Gastrocnemius medialis (tissue), 4 donors: ENCODE results near the gene ZNF423. TPM values are rescaled to one million over a fixed set of nuclear protein-coding genes. Genes with fewer than 3 reads are reported as not detected.

Experiments
- ATAC-seq, 2 donors: fragments of 150-250 bp; one replicate each; pipeline ENCODE4 v1.9.1; 2016
- DNase-seq, 2 donors: peaks; one replicate each; pipeline ENCODE4 v3.0.0-alpha.2; 2019
- H3K27ac ChIP-seq, 4 donors: fragments of 200-600 bp; sonication (generic); 1 replicate in 1 of 4; 2 replicates in 3 of 4; pipeline ENCODE4 v1.5.1; 2016 to 2018; ENCODE audit warnings: mild to moderate bottlenecking in 2 of 4, moderate library complexity in 1 of 4
- H3K27me3 ChIP-seq, 3 donors: fragments of 200-600 bp; sonication (generic) in 2 of 3; 1 replicate in 1 of 3; 2 replicates in 2 of 3; pipeline versions ENCODE4 v1.5.1 to v1.6.0; 2016 to 2019; ENCODE audit warnings: mild to moderate bottlenecking in 1 of 3, moderate library complexity in 1 of 3
- H3K36me3 ChIP-seq, 2 donors: fragments of 200-600 bp; sonication (generic) in 1 of 2; one replicate each; pipeline ENCODE4 v1.5.1; 2017 to 2018
- H3K4me1 ChIP-seq, 2 donors: fragments of 200-600 bp; sonication (generic) in 1 of 2; one replicate each; pipeline ENCODE4 v1.5.1; 2016 to 2017; ENCODE audit warnings: mild to moderate bottlenecking in 2 of 2
- H3K4me3 ChIP-seq, 4 donors: fragments of 200-600 bp; sonication (generic) in 3 of 4; 1 replicate in 1 of 4; 2 replicates in 3 of 4; pipeline ENCODE4 v1.5.1; 2016 to 2019; ENCODE audit warnings: mild to moderate bottlenecking in 2 of 4
- H3K9me3 ChIP-seq, 3 donors: fragments of 200-600 bp; sonication (generic) in 2 of 3; 1 replicate in 1 of 3; 2 replicates in 2 of 3; pipeline ENCODE4 v1.5.1; 2016 to 2019
- POLR2A ChIP-seq, 2 donors: fragments of 450-650 bp; IDR thresholded peaks; one replicate each; pipeline ENCODE4 v1.6.1; 2017; ENCODE audit warnings: antibody characterized with exemption in 2 of 2, mild to moderate bottlenecking in 2 of 2, moderate library complexity in 2 of 2
- in situ Hi-C, 4 donors: fragments of 200-750 bp; cut with MboI; loops; one replicate each; pipeline versions ENCODE4 v1.15.0 to v1.8.0; 2017; ENCODE audit warnings: low sequenced_read_pairs in 4 of 4
- intact Hi-C: fragments of 100-400 bp; cut with DNase I; formaldehyde crosslinking; loops from one replicate; pipeline ENCODE4 v1.15.1; 2023; ENCODE audit warnings: low total_unique reads
- total RNA-seq, 4 donors: library from RNA; depleted of rRNA; stranded (reverse); fragments of >200 nt; gene quantifications; one replicate each; pipeline versions ENCODE4 v1.1.0 to v1.2.3, GENCODE V29; 2016
- TF ChIP-seq, protein P1 (sequence below), 5 experiments: fragments of 450-650 bp in 3 of 5; fragments of 200-600 bp in 2 of 5; sonication (generic) in 2 of 5; IDR thresholded peaks in 4 of 5; conservative IDR thresholded peaks in 1 of 5; 1 replicate in 4 of 5; 2 replicates in 1 of 5; pipeline ENCODE4 v1.5.1; 2016 to 2019; ENCODE audit warnings: antibody characterized with exemption in 5 of 5, mild to moderate bottlenecking in 3 of 5, moderate library complexity in 3 of 5

The ZNF423 gene
- total RNA-seq, 4 donors from 2014 or later, result 8.4 to 15.8 (median 12.5) TPM

DNA sequence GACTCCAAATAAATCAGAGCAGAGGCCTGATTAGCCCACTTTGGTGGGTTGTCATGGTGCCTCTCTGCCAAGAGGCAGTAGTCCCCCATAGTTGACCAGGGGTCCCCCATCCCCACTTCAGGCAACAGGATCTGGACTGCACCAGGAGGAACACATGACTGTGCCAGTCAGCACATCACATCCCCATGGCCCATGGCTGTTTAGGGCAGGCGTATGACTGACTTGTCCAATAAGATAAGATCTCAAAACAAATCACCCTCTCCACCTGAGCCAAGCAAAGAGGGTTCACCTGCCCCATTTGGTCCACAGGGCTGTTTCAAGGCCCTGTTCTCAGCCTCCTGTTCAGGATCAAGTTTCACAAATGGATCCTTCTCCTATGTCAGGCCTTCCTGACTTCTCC lies 389.0 kb downstream of the ZNF423 start:
- TF ChIP-seq, protein P1, sequence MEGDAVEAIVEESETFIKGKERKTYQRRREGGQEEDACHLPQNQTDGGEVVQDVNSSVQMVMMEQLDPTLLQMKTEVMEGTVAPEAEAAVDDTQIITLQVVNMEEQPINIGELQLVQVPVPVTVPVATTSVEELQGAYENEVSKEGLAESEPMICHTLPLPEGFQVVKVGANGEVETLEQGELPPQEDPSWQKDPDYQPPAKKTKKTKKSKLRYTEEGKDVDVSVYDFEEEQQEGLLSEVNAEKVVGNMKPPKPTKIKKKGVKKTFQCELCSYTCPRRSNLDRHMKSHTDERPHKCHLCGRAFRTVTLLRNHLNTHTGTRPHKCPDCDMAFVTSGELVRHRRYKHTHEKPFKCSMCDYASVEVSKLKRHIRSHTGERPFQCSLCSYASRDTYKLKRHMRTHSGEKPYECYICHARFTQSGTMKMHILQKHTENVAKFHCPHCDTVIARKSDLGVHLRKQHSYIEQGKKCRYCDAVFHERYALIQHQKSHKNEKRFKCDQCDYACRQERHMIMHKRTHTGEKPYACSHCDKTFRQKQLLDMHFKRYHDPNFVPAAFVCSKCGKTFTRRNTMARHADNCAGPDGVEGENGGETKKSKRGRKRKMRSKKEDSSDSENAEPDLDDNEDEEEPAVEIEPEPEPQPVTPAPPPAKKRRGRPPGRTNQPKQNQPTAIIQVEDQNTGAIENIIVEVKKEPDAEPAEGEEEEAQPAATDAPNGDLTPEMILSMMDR (IDR thresholded peaks at IDR 0.05 in 4 of 5, conservative IDR thresholded peaks at IDR 0.05 in 1 of 5), result no peak
- no peak for TF ChIP-seq POLR2A (IDR thresholded peaks at IDR 0.05)
- in situ Hi-C loops, result no loop called here
- H3K27me3 ChIP-seq, result peaks cover 0 to 13% (median 0%) of the 10 kb centered on the region in 3 donors
- ATAC-seq, result no peak
- no peaks in the 10 kb centered on the region for H3K4me1 ChIP-seq
- intact Hi-C loops, result no loop called here
- H3K4me3 ChIP-seq, result no peak overlapping the region
- no peak for DNase-seq
- H3K9me3 ChIP-seq, result no peaks in the 10 kb centered on the region
- H3K27ac ChIP-seq, result no peak overlapping the region
- no peaks in the 10 kb centered on the region for H3K36me3 ChIP-seq

DNA sequence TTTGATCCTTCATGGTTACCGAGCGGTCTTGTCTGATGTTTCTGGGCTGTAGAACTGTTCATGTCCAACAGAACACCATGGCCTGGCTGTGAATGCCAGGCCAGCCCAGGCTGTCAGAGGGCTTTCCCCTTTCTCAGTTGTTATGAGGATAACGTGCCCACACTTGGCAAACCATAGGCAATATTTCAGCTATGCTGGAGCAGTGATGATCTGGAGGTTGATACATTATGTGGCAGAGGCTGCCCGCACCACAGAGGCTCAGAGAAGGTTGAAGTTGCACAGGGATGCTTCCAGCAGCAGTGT lies 389.4 kb downstream of the ZNF423 start:
- Histone ChIP-seq H3K4me3 (no peak overlapping the region), H3K27me3 (peaks cover 0 to 13% (median 0%) of the 10 kb centered on the region in 3 donors), H3K36me3 (no peaks in the 10 kb centered on the region), H3K4me1 (no peaks in the 10 kb centered on the region), H3K27ac (no peak overlapping the region), H3K9me3 (no peaks in the 10 kb centered on the region)
- intact Hi-C loops, result no loop called here
- TF ChIP-seq, protein P1 (IDR thresholded peaks at IDR 0.05 in 4 of 5, conservative IDR thresholded peaks at IDR 0.05 in 1 of 5), result no peak
- no peak for TF ChIP-seq POLR2A (IDR thresholded peaks at IDR 0.05)
- ATAC-seq (no peak), DNase-seq (no peak)
- in situ Hi-C loops, result no loop called here

DNA sequence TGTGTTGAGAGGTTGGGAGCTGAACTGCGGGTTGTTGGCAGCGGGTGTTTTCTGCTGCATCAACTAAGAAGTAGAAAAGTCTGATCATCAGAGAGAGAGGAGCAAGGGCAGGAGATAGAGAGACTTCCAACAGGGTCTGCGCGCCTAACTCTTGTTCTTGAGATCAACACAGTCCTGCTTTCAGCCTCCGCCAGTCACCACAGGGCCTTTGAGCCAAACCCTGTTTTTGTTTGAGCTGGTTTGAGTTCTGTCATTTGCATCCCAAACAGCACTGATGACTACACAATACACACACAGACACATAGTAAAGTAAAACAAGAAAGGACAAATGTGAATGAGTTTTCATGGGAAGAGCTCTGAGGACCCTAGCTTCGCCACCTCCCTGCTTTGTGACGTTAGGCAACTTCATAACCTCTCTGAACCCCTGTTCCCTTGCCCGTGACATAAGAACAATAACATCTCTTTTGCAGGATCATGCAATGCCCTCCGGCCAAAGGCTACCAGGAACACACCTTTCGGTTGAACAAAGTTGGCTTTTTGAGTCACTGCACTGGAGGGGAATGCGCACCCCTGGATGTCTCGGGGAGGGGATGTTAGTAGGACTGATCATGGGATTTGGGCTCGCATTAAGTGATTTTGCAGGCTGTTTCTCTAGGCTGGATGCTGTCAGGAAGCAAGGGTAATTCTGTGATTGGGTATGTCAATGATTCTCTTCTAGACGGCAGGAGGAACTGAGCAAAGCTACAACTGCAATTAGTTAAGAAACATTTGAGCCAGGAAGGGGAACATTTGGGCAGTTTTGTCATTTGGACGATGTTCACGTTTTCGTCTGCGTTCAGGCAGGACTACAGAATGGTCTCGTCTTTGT lies 390.0 kb downstream of the ZNF423 start:
- in situ Hi-C loops, result no loop called here

DNA sequence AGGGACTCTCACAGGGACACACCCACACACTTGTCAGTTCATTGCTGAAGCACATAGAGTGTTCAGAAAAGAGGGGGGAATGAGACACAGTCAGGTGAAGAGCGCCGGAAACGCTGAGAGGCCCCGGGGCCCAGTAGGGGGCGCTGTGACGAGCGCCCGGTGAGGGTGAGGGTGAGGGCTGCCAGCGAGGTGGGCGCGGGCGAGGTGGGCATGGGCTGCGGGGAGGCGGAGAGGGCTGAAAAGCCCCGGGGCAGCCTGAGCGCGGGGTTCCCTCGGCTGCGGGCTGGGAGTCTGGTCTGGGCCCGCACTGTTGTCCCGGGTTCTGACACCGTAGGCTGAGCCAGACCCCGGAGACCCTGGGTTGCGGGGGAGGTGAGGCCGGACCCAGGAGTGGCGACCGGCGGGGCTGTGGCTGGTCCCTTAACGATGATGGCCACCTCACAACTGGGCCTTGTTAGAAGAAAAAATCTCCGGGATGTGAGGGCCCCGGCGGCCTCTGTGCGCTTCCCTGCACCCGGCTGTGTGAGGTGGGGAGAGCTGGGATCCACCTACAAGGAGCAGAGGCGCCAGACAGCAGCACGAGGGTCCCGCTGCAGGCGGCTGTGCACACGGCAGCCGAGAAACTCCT lies 390.9 kb downstream of the ZNF423 start:
- ATAC-seq (no peak), DNase-seq (no peak)
- Histone ChIP-seq H3K9me3 (no peaks in the 10 kb centered on the region), H3K4me3 (no peak overlapping the region), H3K27me3 (peaks cover 0 to 13% (median 0%) of the 10 kb centered on the region in 3 donors), H3K36me3 (no peaks in the 10 kb centered on the region), H3K4me1 (no peaks in the 10 kb centered on the region), H3K27ac (no peak overlapping the region)
- intact Hi-C loops, result no loop called here
- in situ Hi-C loops, result no loop called here
- TF ChIP-seq, protein P1 (IDR thresholded peaks at IDR 0.05 in 4 of 5, conservative IDR thresholded peaks at IDR 0.05 in 1 of 5), result peak in 1 of 5 experiments; percentile 25
- TF ChIP-seq POLR2A (IDR thresholded peaks at IDR 0.05), result no peak

More for the DNA sequence above, 390.0 kb downstream of the ZNF423 start:
- DNase-seq (no peak), ATAC-seq (no peak)
- no peaks in the 10 kb centered on the region for H3K9me3 ChIP-seq
- intact Hi-C loops, result no loop called here
- H3K36me3 ChIP-seq, result no peaks in the 10 kb centered on the region
- H3K27ac ChIP-seq, result no peak overlapping the region
- H3K4me1 ChIP-seq, result no peaks in the 10 kb centered on the region
- TF ChIP-seq POLR2A (IDR thresholded peaks at IDR 0.05), result no peak
- TF ChIP-seq, protein P1 (IDR thresholded peaks at IDR 0.05 in 4 of 5, conservative IDR thresholded peaks at IDR 0.05 in 1 of 5), result no peak
- peaks cover 0 to 13% (median 0%) of the 10 kb centered on the region in 3 donors for H3K27me3 ChIP-seq
- H3K4me3 ChIP-seq, result no peak overlapping the region
